B cell (primary cell): Measurements from ENCODE around the gene RFWD3.

Source experiments
- EZH2 ChIP-seq: IDR thresholded peaks from 2 replicates; pipeline ENCODE4 v1.6.1; 2012; ENCODE audit warnings: borderline replicate concordance, low read depth, mild to moderate bottlenecking, moderate library complexity, low read length; ENCODE audit not compliant: insufficient read depth, poor library complexity, severe bottlenecking
- TF ChIP-seq, protein P1 (sequence below): fragments of 200-600 bp; IDR thresholded peaks from one replicate; pipeline ENCODE4 v1.8.0; 2022; ENCODE audit warnings: antibody characterized with exemption, mild to moderate bottlenecking

DNA sequence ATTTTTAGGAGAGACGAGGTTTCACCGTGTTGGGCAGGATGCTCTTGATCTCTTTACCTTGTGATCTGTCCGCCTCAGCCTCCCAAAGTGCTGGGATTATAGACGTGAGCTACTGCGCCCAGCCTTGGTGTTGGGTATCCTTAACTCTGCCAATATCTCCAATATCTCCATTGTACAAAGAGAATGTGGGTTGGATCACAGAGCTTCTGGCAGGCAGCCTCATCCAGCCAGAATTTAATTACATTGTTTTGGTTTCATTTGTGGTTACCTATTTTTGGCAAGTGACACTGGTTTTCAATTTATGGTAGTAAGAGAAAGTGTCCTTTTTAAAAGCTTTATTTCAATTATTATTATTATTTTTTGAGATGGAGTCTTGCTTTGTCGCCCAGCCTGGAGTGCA lies 14.0 kb upstream of the RFWD3 start:
- TF ChIP-seq, protein P1, sequence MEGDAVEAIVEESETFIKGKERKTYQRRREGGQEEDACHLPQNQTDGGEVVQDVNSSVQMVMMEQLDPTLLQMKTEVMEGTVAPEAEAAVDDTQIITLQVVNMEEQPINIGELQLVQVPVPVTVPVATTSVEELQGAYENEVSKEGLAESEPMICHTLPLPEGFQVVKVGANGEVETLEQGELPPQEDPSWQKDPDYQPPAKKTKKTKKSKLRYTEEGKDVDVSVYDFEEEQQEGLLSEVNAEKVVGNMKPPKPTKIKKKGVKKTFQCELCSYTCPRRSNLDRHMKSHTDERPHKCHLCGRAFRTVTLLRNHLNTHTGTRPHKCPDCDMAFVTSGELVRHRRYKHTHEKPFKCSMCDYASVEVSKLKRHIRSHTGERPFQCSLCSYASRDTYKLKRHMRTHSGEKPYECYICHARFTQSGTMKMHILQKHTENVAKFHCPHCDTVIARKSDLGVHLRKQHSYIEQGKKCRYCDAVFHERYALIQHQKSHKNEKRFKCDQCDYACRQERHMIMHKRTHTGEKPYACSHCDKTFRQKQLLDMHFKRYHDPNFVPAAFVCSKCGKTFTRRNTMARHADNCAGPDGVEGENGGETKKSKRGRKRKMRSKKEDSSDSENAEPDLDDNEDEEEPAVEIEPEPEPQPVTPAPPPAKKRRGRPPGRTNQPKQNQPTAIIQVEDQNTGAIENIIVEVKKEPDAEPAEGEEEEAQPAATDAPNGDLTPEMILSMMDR = no peak
- no peak for TF ChIP-seq EZH2
